Measurements from ENCODE around the gene MACROD1. TPM values are rescaled to one million over a fixed set of nuclear protein-coding genes. Genes with fewer than 3 reads are reported as not detected.

MACROD1 gene
- total RNA-seq, 1 donor from 2014 or later: 29.6 TPM

DNA sequence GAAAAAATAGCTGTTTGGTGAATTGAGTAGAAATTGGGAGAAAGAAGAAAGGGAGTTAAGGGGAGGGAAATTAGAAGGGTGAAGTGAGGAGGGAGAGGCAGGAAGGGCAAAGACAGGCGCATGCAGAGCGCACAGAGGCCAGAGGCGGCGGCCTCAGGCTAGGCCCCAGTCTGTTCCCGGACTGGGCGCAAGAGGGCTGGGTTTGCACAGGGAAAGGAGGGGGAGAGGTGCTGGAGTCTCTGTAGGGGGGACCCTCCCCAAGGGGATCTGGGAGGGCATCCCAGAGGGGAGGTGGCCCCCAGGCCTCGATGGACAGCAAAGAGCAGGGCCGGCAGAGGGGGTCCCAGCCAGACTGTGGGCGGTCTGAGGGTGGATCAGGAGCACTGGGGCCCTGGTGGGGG lies 131.5 kb downstream of the MACROD1 start:
- peaks cover 15% of the 10 kb centered on the region for H3K4me1 Mint-ChIP-seq (ENCODE audit: unreplicated experiment)
- H3K36me3 Mint-ChIP-seq (ENCODE audit: unreplicated experiment): no peaks in the 10 kb centered on the region
- H3K4me3 Mint-ChIP-seq (ENCODE audit: unreplicated experiment): peak overlapping the region; percentile 63
- no peak for TF ChIP-seq CTCF (IDR thresholded peaks at IDR 0.05)
- H3K27me3 Mint-ChIP-seq (ENCODE audit: unreplicated experiment): peaks cover 14% of the 10 kb centered on the region
- no peak overlapping the region for H3K27ac Mint-ChIP-seq (ENCODE audit: unreplicated experiment)
- no peaks in the 10 kb centered on the region for H3K9me3 Mint-ChIP-seq (ENCODE audit: unreplicated experiment)
- no peak for DNase-seq (ENCODE audit: extremely low spot score, unreplicated experiment)

DNA sequence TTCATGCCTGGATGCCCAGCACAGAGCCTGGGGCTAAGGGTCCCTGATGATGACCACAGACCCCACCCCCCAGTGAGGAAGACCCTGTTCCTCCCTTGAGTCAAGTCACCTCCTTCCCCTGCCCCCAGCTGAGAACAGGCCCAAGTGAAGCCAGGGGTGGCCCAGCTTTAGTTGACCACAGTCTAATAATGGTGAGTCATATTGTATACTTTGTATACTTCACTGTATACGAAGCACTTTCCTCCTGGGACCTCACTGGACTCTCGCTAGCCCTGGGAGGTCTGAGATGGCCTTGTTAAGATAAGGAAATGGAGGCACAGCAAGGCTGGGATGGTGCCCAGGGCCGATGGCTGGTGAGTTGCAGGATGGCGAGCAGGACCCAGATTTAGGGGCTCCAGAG lies 133.9 kb downstream of the MACROD1 start:
- Mint-ChIP-seq H3K9me3 (ENCODE audit: unreplicated experiment) (no peaks in the 10 kb centered on the region), H3K27ac (ENCODE audit: unreplicated experiment) (no peak overlapping the region), H3K4me1 (ENCODE audit: unreplicated experiment) (peaks cover 16% of the 10 kb centered on the region), H3K36me3 (ENCODE audit: unreplicated experiment) (no peaks in the 10 kb centered on the region), H3K4me3 (ENCODE audit: unreplicated experiment) (no peak overlapping the region), H3K27me3 (ENCODE audit: unreplicated experiment) (peaks cover 14% of the 10 kb centered on the region)
- no peak for DNase-seq (ENCODE audit: extremely low spot score, unreplicated experiment)
- no peak for TF ChIP-seq CTCF (IDR thresholded peaks at IDR 0.05)

DNA sequence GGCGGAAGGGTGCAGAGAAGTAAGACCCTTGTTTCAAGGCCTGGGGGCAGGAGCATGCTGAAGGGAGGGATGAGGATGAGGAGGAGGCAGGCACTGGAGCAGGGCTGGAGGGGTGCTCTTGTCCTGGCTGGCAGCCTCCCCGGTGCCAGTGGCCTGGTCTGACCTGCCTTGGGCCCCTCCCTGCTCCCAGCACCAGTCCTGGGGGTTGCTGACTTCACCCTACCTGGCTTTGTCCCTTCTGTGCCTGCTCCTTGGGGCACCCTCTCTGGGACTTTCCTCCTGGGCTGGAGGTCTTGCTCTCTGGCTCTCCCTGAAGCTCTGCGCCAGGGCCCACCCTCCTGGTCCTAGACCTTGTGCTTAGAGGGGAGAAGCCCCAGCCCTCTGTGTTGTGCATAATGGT lies 134.9 kb downstream of the MACROD1 start:
- TF ChIP-seq CTCF (IDR thresholded peaks at IDR 0.05): no peak
- no peaks in the 10 kb centered on the region for H3K9me3 Mint-ChIP-seq (ENCODE audit: unreplicated experiment)
- no peaks in the 10 kb centered on the region for H3K36me3 Mint-ChIP-seq (ENCODE audit: unreplicated experiment)
- no peak overlapping the region for H3K27ac Mint-ChIP-seq (ENCODE audit: unreplicated experiment)
- H3K4me1 Mint-ChIP-seq (ENCODE audit: unreplicated experiment): peaks cover 17% of the 10 kb centered on the region
- peaks cover 14% of the 10 kb centered on the region for H3K27me3 Mint-ChIP-seq (ENCODE audit: unreplicated experiment)
- H3K4me3 Mint-ChIP-seq (ENCODE audit: unreplicated experiment): no peak overlapping the region
- no peak for DNase-seq (ENCODE audit: extremely low spot score, unreplicated experiment)

- Mint-ChIP-seq H3K27ac (ENCODE audit: unreplicated experiment) (no peak overlapping the region), H3K4me3 (ENCODE audit: unreplicated experiment) (no peak overlapping the region), H3K36me3 (ENCODE audit: unreplicated experiment) (no peaks in the 10 kb centered on the region)
Observed at GRCh38 chr11:64029773-64030172, 136.1 kb downstream of the MACROD1 start.

More at GRCh38 chr11:64029773-64030172, 136.1 kb downstream of the MACROD1 start:
- H3K4me1 Mint-ChIP-seq (ENCODE audit: unreplicated experiment): peaks cover 16% of the 10 kb centered on the region
- TF ChIP-seq CTCF (IDR thresholded peaks at IDR 0.05): no peak
- H3K9me3 Mint-ChIP-seq (ENCODE audit: unreplicated experiment): no peaks in the 10 kb centered on the region
- peaks cover 9% of the 10 kb centered on the region for H3K27me3 Mint-ChIP-seq (ENCODE audit: unreplicated experiment)
- no peak for DNase-seq (ENCODE audit: extremely low spot score, unreplicated experiment)

Measured in osteocyte (in vitro differentiated cells).